Measurements from ENCODE around the gene ATP1B3. TPM values are rescaled to one million over a fixed set of nuclear protein-coding genes. Genes with fewer than 3 reads are reported as not detected.

Gene ATP1B3
- total RNA-seq, 2 donors from 2014 or later, result 110 to 156 TPM

- ATAC-seq (no peak), DNase-seq (ENCODE audit: low spot score in 2 of 2) (no peak)
- Mint-ChIP-seq H3K9me3 (no peaks in the 10 kb centered on the region), H3K36me3 (no peaks in the 10 kb centered on the region), H3K27ac (no peak overlapping the region)
Observed at GRCh38 chr3:141853629-141854168, 22.7 kb upstream of the ATP1B3 start.

- Mint-ChIP-seq H3K9me3 (no peaks in the 10 kb centered on the region), H3K27ac (no peak overlapping the region), H3K36me3 (no peaks in the 10 kb centered on the region)
- DNase-seq (ENCODE audit: low spot score in 2 of 2), result no peak
- no peak for ATAC-seq
Observed at GRCh38 chr3:141854599-141854998, 21.8 kb upstream of the ATP1B3 start.

DNA sequence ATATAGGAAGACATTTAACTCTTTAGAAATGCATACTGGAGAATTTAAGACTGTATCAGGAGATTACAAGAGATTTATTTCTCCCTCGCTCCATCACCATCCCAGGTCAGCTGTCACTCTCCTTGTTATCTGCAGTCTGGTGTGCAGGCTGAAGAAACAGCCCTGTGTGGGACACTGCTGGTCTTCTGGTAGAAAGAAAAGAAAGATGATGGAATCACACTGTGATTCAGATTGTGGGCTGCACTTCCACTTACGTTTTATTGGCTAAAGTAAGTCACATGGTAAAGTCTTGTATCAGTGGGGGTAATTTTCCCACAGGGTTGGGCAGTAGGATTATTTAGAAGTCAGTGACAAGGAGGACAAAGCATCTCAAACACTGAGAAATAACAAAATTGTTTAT is 18.1 kb upstream of the ATP1B3 start:
- ATAC-seq (no peak), DNase-seq (ENCODE audit: low spot score in 2 of 2) (no peak)
- Mint-ChIP-seq H3K36me3 (no peaks in the 10 kb centered on the region), H3K27ac (no peak overlapping the region), H3K9me3 (no peaks in the 10 kb centered on the region)

GRCh38 chr3:141859651-141860050 is 16.8 kb upstream of the ATP1B3 start:
- no peak for ATAC-seq
- Mint-ChIP-seq H3K36me3 (no peaks in the 10 kb centered on the region), H3K9me3 (no peaks in the 10 kb centered on the region), H3K27ac (no peak overlapping the region)
- DNase-seq (ENCODE audit: low spot score in 2 of 2), result no peak

DNA sequence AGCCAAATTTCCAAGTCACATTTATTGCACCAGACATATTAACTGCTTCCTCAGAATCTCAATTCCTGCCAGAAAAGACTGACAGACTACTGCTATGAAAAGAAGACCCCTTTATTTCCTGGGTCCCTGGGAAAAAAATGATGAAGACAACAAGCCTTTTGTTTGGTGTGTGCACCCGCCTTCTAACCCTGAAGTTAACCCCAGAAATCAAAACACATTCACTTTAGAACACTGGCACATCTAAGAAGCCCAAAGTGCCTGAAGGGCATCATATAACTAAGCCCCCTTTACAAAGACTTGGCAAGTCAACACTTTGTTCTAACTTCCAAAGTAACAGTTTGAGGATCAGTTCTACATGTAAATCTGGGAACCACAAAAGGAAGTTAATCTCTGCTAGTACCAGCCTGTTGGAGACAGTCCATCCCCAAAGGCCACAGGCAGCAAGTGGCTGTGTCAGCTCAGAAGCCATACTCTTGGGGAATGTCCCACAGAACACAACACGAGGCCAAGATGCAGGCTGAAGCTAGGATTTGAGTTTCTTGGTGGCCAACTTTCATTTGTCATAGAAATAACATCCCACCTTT is 16.3 kb upstream of the ATP1B3 start:
- H3K36me3 Mint-ChIP-seq, result no peaks in the 10 kb centered on the region

DNA sequence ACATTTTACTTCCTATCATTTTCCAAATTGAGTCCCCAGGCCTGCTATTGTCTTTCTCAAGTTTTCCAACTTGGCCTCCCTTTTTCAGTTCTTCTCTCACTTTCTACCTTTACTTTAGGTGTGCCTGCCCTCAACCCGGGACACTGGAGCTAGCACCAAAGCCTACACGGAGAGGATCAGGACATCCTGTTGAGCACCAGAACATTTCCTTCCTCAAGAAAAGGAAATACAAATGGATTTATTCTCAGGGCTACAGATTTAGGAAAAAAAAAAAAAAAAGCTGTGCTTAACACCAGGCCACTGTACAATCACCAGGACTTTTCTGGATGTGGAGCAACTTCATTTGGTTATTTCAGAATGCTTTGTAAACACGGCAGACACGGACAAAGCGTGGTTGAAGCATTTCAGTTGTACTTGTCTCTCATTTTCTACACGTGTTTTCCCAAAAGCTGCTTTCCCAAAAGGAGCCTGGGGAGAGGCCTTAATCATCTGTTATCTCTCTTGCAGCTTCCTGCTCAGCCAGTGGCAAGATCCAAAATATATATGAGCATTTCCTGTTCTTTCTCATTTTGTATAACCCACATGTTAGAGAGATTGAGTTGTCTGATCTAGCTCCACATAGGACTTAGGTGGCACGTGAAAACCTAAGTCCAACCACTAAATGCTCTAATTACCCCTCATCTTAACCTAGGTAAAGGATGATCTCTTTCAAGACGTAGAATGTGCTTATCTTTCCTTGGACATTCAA is 15.5 kb upstream of the ATP1B3 start:
- DNase-seq (ENCODE audit: low spot score in 2 of 2), result no peak
- H3K9me3 Mint-ChIP-seq, result no peaks in the 10 kb centered on the region
- no peaks in the 10 kb centered on the region for H3K36me3 Mint-ChIP-seq
- ATAC-seq, result no peak
- no peak overlapping the region for H3K27ac Mint-ChIP-seq

More for the DNA sequence above, 16.3 kb upstream of the ATP1B3 start:
- Mint-ChIP-seq H3K27ac (no peak overlapping the region), H3K9me3 (no peaks in the 10 kb centered on the region)
- ATAC-seq, result no peak
- no peak for DNase-seq (ENCODE audit: low spot score in 2 of 2)

GRCh38 chr3:141862279-141862816 is 14.1 kb upstream of the ATP1B3 start:
- Mint-ChIP-seq H3K27ac (no peak overlapping the region), H3K36me3 (no peaks in the 10 kb centered on the region), H3K9me3 (no peaks in the 10 kb centered on the region)
- DNase-seq (ENCODE audit: low spot score in 2 of 2), result no peak
- no peak for ATAC-seq

DNA sequence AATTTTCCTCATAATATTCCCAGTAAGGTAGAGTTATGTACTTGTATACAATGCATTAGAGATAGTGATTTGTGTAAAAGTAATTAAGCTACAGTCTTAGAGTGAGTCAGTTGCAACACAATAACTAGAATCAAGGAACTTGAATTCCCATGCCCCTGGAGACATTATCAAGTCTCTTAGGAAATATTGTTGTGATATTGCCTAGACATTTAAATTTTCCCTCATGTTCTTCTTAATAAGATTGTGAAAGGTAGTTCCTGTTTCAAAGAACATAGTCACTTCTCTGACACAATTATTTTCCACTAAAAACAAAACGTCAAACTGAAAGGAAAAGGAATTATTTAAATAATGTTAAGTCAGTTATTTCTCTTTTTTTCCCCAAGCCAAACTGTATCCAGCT is 13.0 kb upstream of the ATP1B3 start:
- H3K9me3 Mint-ChIP-seq, result no peaks in the 10 kb centered on the region
- ATAC-seq (no peak), DNase-seq (ENCODE audit: low spot score in 2 of 2) (no peak)
- no peaks in the 10 kb centered on the region for H3K36me3 Mint-ChIP-seq
- H3K27ac Mint-ChIP-seq, result peak overlapping the region in 1 of 2 donors; percentile 65

DNA sequence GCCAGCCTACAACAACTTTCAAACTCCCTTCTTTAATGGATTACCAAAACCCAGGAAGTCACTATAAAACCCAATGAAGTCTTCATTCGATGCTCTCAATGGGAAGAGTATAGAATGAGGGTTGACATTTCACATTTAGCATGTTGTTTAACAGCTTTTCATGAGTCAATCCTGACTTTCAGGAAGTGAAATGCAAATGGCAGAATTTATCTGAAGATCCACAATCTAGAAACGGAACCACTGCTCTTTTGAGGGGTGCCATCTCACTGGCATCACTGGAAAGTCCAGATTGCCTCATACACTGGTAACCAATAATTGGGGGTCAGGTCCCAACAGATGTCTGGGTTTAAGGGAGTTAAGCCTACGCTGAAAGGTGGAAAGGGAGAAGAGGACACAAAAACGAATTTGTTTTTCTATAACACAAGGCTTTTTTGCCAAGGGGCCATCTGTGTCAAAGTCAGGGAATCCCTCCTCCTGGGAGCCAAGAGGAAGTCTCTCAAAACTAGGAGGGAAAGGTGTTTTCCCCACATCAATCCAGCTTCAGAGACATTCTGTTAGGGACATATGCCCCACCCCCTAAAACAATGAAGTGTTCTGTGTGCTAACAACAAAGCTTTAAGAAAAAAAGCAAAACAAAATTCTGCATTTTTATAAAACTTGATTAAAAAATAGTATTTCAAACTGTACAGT is 12.0 kb upstream of the ATP1B3 start:
- Mint-ChIP-seq H3K27ac (peak overlapping the region in 1 of 2 donors; percentile 83), H3K36me3 (no peaks in the 10 kb centered on the region), H3K9me3 (no peaks in the 10 kb centered on the region)
- ATAC-seq (no peak), DNase-seq (ENCODE audit: low spot score in 2 of 2) (no peak)

DNA sequence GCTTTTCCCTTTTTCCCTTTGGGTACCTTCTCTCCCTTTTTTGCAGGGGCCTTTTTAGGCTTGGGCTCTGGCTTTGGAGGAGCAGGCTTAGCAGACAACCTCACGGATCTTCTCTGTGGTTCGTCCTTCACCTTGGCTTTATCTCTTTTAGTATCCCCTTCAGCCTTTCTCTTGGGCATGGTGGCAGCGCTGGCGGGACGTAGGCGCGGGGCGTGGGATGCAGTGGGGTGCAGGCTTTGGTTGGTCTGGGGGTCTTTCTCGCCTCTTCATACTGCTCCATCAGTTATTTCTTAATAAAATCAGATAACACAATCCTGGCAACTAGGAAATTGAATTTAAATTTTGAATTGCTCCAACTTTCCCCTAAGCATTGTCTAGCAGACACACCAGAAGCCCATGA is 11.3 kb upstream of the ATP1B3 start:
- ATAC-seq (no peak), DNase-seq (ENCODE audit: low spot score in 2 of 2) (no peak)
- no peak overlapping the region for H3K27ac Mint-ChIP-seq
- no peaks in the 10 kb centered on the region for H3K9me3 Mint-ChIP-seq
- no peaks in the 10 kb centered on the region for H3K36me3 Mint-ChIP-seq

DNA sequence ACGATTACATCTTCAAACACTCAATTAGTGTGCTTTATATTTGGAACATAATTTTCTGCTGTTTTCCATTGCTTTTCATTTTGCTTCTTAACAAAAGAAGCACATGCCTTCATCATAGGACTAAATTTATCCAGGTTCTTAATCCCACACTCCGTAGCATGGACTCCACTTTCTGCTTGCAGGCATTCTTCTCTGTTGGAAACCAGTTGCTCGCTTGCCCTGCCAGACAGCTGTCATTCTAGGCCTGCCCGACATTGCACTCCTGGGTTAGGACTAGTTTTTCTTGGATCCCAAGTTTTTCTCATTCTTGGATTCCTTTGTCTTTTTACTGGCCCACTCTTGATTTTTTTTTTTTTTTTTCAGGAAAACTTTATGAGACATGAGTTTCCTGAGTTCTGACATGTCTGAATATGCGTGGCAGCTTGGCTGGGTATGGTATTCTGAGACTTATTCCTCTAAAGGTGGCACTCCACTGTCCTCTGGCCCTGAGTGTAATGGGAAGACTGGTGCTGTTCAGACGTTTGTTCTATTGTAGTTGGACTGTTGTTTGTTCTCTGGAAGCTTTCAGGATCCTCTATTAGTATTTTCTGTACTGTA is 6.3 kb upstream of the ATP1B3 start:
- no peak overlapping the region for H3K27ac Mint-ChIP-seq
- no peaks in the 10 kb centered on the region for H3K9me3 Mint-ChIP-seq
- ATAC-seq (no peak), DNase-seq (ENCODE audit: low spot score in 2 of 2) (no peak)
- H3K36me3 Mint-ChIP-seq, result no peaks in the 10 kb centered on the region

DNA sequence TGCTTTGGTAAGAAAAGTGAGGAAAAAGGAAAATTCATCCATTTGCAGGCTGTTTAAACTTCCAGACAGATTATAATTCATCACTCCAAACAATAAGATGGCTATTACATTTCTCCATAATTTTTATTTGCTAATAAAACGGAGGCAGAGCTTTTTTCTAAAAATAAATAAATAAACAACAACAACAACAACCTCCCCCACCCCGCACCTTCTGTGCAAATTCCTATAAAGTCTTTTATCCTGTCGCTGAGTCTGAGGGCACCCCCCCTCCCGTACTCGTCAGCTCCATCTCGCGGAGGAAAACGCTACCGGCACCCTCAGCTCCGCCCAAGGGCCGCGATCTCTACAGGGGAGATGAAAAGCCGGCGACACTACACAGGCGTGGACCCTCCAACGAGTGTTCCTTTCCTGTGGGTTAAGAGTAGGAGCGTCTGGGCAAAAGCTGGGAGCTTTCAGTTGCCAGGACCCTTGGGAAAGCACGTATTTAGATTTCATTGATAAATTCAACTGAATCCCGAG is 1.0 kb upstream of the ATP1B3 start:
- peak overlapping the region; percentile 95 to 98 for H3K27ac Mint-ChIP-seq
- ATAC-seq, result peak; percentile 68 to 69

GRCh38 chr3:141875893-141876380 is 506 bp upstream of the ATP1B3 start:
- peak overlapping the region; percentile 95 to 98 for H3K27ac Mint-ChIP-seq
- ATAC-seq, result peak; percentile 73 to 82
- DNase-seq (ENCODE audit: low spot score in 2 of 2), result no peak
- peaks cover 16 to 17% of the 10 kb centered on the region in 2 donors for H3K36me3 Mint-ChIP-seq
- no peaks in the 10 kb centered on the region for H3K9me3 Mint-ChIP-seq

More for the DNA sequence above, 1.0 kb upstream of the ATP1B3 start:
- peaks cover 16 to 17% of the 10 kb centered on the region in 2 donors for H3K36me3 Mint-ChIP-seq
- no peaks in the 10 kb centered on the region for H3K9me3 Mint-ChIP-seq
- peak; percentile 79 to 84 for DNase-seq (ENCODE audit: low spot score in 2 of 2)

DNA sequence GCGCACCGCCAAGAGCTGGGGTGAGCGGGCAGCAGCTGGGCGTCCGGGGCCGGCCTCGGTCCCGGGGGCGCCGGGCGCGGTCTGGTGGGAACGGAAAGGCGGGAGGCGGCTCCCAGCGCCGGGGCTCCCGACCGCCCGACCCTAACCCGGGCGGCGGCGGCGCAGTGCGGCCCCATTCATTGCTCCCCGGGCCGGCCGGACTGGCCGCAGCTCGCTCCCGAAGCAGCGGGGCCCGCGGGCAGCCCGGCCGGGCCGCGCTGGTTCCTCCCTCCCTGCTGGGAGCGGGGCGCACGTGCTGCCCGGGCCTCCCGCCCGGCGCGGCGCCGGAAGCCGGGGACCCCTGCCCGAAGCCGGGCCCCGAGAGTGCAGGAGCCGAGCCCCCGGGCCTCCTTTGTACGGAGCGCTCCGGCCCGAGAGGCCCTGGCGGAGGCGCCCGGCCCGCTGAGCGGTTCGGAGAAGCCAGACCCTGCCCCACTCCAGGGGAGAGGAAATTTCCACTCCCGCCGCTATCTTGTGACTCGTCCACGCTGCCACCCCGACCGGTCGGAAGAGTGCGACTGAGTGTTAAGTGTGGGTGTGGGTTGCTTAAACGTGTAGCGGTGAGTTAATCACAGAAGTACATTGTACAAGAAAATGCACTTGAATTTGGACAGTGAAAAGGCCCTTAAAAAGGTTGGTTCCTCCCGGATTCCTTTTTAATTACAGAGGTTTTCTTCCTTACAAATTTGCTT is 613 bp downstream of the ATP1B3 start:
- H3K27ac Mint-ChIP-seq, result peak overlapping the region; percentile 94 to 95
- DNase-seq (ENCODE audit: low spot score in 2 of 2) (peak; percentile 61 to 79), ATAC-seq (peak; percentile 17 to 58)
- peaks cover 20 to 28% of the 10 kb centered on the region in 2 donors for H3K36me3 Mint-ChIP-seq
- H3K9me3 Mint-ChIP-seq, result no peaks in the 10 kb centered on the region

DNA sequence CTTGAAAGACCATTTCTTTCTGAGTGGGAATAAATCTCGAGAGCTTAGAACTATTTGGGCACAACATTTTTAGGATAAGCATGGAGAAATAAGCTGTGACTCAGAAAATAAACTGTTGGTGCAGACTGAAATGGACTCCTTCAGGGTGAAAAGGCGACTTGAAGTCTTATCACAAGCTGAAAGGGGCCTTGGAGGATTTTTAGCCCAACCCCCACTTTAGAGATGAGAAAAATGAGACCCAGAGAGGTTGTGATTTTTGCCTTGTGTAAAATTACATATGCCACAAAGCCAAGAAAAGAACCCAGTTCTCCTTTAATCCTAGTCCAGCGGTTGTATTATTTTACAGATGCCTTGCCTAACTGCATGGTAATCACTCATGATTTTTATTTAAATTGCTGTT is 1.5 kb downstream of the ATP1B3 start:
- ATAC-seq (no peak), DNase-seq (ENCODE audit: low spot score in 2 of 2) (no peak)
- Mint-ChIP-seq H3K27ac (peak overlapping the region; percentile 94 to 95), H3K9me3 (no peaks in the 10 kb centered on the region), H3K36me3 (peaks cover 20 to 29% of the 10 kb centered on the region in 2 donors)

DNA sequence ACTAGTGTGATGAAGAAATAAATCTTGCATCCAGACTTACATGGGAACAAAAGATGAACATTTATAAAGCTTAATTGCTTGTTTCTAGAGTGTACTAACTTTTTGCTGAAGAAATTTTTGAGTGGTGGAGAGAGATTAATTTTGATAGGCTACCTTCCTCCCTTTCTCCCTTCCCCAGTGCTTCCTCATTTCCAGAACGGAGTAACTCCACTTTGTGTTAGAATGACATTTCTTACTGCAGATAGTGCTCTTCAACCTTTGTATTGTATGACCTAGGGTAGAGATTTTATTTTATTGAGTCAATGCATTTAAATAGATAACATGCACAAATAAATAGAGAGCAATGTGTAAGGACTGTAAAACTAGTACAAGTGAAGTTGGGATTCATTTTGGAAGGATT is 1.9 kb downstream of the ATP1B3 start:
- ATAC-seq, result no peak
- Mint-ChIP-seq H3K9me3 (no peaks in the 10 kb centered on the region), H3K27ac (peak overlapping the region; percentile 94 to 95), H3K36me3 (peaks cover 20 to 29% of the 10 kb centered on the region in 2 donors)
- DNase-seq (ENCODE audit: low spot score in 2 of 2), result no peak

Data from activated naive CD4-positive, alpha-beta T cell treated with anti-CD3 and anti-CD28 coated beads, Interleukin-2, amount 50 U/mL, for 72 hours (primary cell).